Right lobe of liver (tissue), 4 donors: ENCODE data around the gene RIT1.

ENCODE experiments used
- POLR2A ChIP-seq: fragments of 450-650 bp; IDR thresholded peaks from one replicate; pipeline ENCODE4 v1.6.1; 2017; ENCODE audit warnings: antibody characterized with exemption, mild to moderate bottlenecking
- TF ChIP-seq, protein P1 (sequence below), 4 donors: fragments of 200-600 bp in 3 of 4; fragments of 450-650 bp in 1 of 4; IDR thresholded peaks; one replicate each; pipeline versions ENCODE4 v1.5.1 to v1.8.0; 2016 to 2022; ENCODE audit warnings: antibody characterized with exemption in 4 of 4, mild to moderate bottlenecking in 2 of 4
- donor health status: DM: no; HTN: no; CAD: no.
- donor health status: DM: no; HTN: no; CAD: no.
- donor health status: DM: no; HTN: yes; CAD: no.

DNA sequence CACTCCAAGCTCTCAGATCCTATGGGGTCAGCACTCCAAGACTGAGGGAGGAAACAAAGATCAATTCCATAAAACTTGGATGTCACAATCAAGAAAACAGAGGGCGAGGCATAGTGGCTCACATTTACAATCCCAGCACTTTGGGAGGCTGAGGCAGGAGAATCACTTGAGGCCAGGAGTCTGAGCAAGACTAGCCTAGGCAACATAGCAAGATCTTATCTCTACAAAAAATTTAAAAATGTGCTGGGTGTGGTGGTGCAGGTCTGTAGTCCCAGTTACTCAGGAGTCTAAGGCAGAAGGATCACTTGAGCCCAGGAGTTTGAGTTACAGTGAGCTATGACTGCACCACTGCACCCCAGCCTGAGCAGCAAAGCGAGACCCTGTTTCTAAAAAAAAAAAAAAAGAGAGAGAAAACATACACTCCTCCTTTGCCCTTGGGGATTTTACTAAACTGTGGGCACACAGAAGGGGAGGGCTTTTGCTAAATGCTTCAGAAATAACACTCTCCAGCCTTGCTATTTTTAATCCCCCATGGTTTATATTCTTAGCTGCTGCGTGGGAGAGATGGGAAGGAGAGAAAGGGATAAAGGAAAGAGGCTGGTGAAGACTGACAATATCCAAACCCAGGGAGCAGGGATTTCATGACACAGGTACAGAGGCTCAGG is 49.1 kb upstream of the RIT1 start:
- TF ChIP-seq POLR2A = no peak
- TF ChIP-seq, protein P1, sequence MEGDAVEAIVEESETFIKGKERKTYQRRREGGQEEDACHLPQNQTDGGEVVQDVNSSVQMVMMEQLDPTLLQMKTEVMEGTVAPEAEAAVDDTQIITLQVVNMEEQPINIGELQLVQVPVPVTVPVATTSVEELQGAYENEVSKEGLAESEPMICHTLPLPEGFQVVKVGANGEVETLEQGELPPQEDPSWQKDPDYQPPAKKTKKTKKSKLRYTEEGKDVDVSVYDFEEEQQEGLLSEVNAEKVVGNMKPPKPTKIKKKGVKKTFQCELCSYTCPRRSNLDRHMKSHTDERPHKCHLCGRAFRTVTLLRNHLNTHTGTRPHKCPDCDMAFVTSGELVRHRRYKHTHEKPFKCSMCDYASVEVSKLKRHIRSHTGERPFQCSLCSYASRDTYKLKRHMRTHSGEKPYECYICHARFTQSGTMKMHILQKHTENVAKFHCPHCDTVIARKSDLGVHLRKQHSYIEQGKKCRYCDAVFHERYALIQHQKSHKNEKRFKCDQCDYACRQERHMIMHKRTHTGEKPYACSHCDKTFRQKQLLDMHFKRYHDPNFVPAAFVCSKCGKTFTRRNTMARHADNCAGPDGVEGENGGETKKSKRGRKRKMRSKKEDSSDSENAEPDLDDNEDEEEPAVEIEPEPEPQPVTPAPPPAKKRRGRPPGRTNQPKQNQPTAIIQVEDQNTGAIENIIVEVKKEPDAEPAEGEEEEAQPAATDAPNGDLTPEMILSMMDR (IDR thresholded peaks at IDR 0.05) = no peak
